ENCODE measurements around the gene UBE2QL1. TPM values are rescaled to one million over a fixed set of nuclear protein-coding genes. Genes with fewer than 3 reads are reported as not detected.

Gene UBE2QL1
- total RNA-seq, 2 experiments from 2014 or later: not detected

GRCh38 chr5:6449465-6450158 is 953 bp downstream of the UBE2QL1 start:
- ATAC-seq: no peak
- ChIA-PET CTCF (interaction anchor here (0.8 kb wide), 1 partner anchor 158 kb away, joined by 3 read pairs; no protein-coding TSS in a partner anchor), POLR2A (no interaction called here)
- Mint-ChIP-seq H3K36me3 (ENCODE audit: low read depth) (no peaks in the 10 kb centered on the region), H3K27ac (no peak overlapping the region), H3K4me3 (peak overlapping the region; percentile 39), H3K9me3 (ENCODE audit: insufficient read depth) (no peaks in the 10 kb centered on the region), H3K27me3 (ENCODE audit: low read depth) (peaks cover 44% of the 10 kb centered on the region), H3K4me1 (ENCODE audit: low read depth) (peaks cover 2% of the 10 kb centered on the region)
- DNase-seq: no peak

DNA sequence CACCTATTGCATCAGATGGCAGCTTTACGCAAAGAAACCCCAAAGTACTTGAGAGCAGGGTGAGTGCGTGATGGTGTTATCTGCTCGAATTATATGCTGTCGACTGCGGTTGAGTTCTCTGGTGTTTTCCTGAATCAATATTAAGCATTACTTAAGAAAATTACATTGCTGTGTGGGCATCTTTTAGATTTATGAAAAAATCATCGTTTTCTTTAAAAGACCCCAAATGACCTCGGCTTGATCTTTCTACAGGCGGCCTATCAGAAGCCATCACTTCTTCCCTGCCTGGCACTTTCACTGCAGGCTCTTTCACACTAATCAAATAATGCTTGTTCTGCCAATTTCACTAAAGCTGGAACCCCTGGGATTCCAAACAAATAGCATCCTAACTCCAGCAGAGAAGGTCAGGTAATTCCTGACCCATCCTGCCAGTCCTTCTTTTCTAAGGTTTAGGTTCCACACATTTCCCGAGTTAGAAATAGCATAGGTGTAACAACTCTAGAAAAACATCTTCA is 1.7 kb downstream of the UBE2QL1 start:
- H3K36me3 Mint-ChIP-seq (ENCODE audit: low read depth): no peaks in the 10 kb centered on the region
- peaks cover 42% of the 10 kb centered on the region for H3K27me3 Mint-ChIP-seq (ENCODE audit: low read depth)
- DNase-seq (no peak), ATAC-seq (no peak)
- no peak overlapping the region for H3K27ac Mint-ChIP-seq
- CTCF ChIA-PET: no interaction called here
- H3K9me3 Mint-ChIP-seq (ENCODE audit: insufficient read depth): no peaks in the 10 kb centered on the region
- H3K4me3 Mint-ChIP-seq: no peak overlapping the region
- H3K4me1 Mint-ChIP-seq (ENCODE audit: low read depth): peaks cover 2% of the 10 kb centered on the region
- POLR2A ChIA-PET: no interaction called here

DNA sequence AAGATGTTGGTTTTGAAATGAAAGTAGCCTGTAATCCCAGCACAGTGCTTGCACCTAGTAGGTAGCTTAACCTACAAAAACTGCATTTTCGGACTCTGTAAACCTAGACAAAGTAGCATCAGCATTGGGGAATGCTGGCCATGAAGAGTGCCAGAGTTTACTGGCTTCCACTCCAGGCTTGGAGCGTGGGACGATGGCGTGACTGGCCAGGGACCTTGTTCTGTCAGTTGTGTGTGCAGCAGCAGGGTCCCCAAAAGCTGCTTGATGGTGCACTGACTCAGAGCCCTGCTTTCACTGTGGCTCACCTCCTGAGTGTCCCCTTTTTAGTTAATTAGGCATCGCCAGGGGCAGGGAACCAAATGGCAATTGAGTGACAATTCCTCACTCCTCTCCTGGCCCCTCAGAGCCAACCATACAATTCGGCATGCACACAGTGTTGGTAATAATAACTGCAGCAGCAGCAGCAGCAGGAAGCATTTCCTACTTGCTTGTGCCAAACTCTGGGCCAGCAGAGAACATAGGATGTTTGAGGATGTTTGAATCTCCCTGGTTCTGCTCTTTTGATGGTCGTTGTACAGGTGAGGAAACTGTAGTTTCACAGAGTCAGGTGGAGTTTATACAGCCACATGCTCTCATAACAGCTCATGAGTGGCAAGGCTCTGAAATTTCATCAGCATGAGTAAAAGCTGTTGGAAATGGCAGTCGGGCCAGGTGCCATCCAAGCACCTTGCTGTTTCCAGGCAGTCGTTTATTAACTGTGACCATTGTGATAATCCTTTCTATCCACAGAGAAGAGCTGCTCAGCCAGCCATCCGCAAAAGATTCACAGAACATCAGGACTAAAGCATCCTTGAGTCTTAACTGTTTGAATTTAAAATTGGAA is 4.2 kb downstream of the UBE2QL1 start:
- Mint-ChIP-seq H3K4me3 (no peak overlapping the region), H3K9me3 (ENCODE audit: insufficient read depth) (no peaks in the 10 kb centered on the region), H3K27me3 (ENCODE audit: low read depth) (peaks cover 41% of the 10 kb centered on the region), H3K36me3 (ENCODE audit: low read depth) (no peaks in the 10 kb centered on the region), H3K27ac (no peak overlapping the region), H3K4me1 (ENCODE audit: low read depth) (peaks cover 2% of the 10 kb centered on the region)
- no peak for DNase-seq
- ChIA-PET POLR2A (interaction anchor here (1.0 kb wide), 1 partner anchor 16 kb away, joined by 3 read pairs; no protein-coding TSS in a partner anchor), CTCF (no interaction called here)
- ATAC-seq: no peak

GRCh38 chr5:6453937-6454560 is 5.4 kb downstream of the UBE2QL1 start:
- no peak overlapping the region for H3K27ac Mint-ChIP-seq
- ATAC-seq: no peak
- no peaks in the 10 kb centered on the region for H3K36me3 Mint-ChIP-seq (ENCODE audit: low read depth)
- ChIA-PET POLR2A (no interaction called here), CTCF (no interaction called here)
- no peak for DNase-seq
- peaks cover 38% of the 10 kb centered on the region for H3K27me3 Mint-ChIP-seq (ENCODE audit: low read depth)
- no peaks in the 10 kb centered on the region for H3K9me3 Mint-ChIP-seq (ENCODE audit: insufficient read depth)
- H3K4me1 Mint-ChIP-seq (ENCODE audit: low read depth): peaks cover 2% of the 10 kb centered on the region
- H3K4me3 Mint-ChIP-seq: no peak overlapping the region

GRCh38 chr5:6454628-6455053 is 6.0 kb downstream of the UBE2QL1 start:
- Mint-ChIP-seq H3K27me3 (ENCODE audit: low read depth) (peaks cover 33% of the 10 kb centered on the region), H3K36me3 (ENCODE audit: low read depth) (no peaks in the 10 kb centered on the region), H3K4me3 (no peak overlapping the region), H3K4me1 (ENCODE audit: low read depth) (no peaks in the 10 kb centered on the region), H3K9me3 (ENCODE audit: insufficient read depth) (no peaks in the 10 kb centered on the region), H3K27ac (no peak overlapping the region)
- ChIA-PET CTCF (no interaction called here), POLR2A (no interaction called here)
- ATAC-seq (no peak), DNase-seq (no peak)

GRCh38 chr5:6455571-6456200 is 7.0 kb downstream of the UBE2QL1 start:
- peaks cover 23% of the 10 kb centered on the region for H3K27me3 Mint-ChIP-seq (ENCODE audit: low read depth)
- CTCF ChIA-PET: no interaction called here
- no peaks in the 10 kb centered on the region for H3K36me3 Mint-ChIP-seq (ENCODE audit: low read depth)
- ATAC-seq (no peak), DNase-seq (no peak)
- H3K4me1 Mint-ChIP-seq (ENCODE audit: low read depth): no peaks in the 10 kb centered on the region
- POLR2A ChIA-PET: no interaction called here
- H3K4me3 Mint-ChIP-seq: no peak overlapping the region
- no peaks in the 10 kb centered on the region for H3K9me3 Mint-ChIP-seq (ENCODE audit: insufficient read depth)
- H3K27ac Mint-ChIP-seq: no peak overlapping the region

DNA sequence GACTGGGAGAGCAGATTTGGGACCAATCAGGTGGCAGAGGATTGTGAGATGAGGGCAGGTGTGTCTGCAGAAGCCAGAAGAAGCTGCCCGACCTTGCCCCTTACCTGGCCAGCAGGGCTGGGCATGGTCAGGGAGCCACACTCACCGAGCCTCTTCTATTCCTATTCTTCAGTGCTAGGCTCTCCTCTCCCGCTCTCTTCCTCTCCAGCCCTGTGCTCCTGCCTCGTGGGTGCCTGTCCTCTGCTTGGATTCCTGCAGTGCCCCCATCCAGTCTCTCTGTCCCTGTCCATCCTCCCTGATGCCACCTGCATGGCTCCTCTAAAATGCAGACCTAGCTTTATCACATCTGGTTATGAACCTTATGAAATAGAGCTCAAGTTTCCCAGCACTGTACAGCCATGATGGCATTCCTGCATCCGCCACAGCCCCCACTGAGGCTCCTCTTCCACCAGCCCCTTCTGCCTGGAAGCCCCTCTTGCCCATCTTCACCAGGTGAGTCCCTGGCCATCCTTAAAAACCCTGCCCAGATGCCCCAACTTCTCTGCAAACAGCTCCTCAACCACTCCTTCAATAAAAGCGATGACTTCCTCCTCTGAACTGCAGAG is 8.2 kb downstream of the UBE2QL1 start:
- CTCF ChIA-PET: no interaction called here
- Mint-ChIP-seq H3K4me3 (no peak overlapping the region), H3K36me3 (ENCODE audit: low read depth) (no peaks in the 10 kb centered on the region), H3K9me3 (ENCODE audit: insufficient read depth) (no peaks in the 10 kb centered on the region), H3K27me3 (ENCODE audit: low read depth) (peaks cover 13% of the 10 kb centered on the region), H3K4me1 (ENCODE audit: low read depth) (no peaks in the 10 kb centered on the region), H3K27ac (no peak overlapping the region)
- POLR2A ChIA-PET: interaction anchor here (0.7 kb wide), 1 partner anchor 280 kb away, joined by 3 read pairs; no protein-coding TSS in a partner anchor
- DNase-seq: no peak
- no peak for ATAC-seq

DNA sequence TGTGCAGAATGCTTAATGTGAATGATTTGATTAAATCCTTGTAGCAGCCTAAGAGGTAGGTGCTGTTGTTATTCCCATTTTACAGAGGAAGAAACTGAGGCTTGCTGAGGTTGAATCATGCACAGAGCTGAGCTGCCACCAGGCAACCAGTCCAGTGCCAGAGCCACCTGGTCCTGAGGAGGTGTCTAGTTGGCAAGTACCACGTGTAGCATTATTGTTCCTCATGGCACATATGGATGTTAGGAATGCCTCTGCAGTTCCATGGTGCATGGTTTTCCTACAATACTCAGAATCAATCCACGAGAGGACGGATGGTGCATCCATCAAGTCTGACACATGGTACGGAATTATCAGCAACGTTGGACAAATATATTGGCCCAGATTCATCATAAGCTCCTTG is 8.9 kb downstream of the UBE2QL1 start:
- Mint-ChIP-seq H3K36me3 (ENCODE audit: low read depth) (no peaks in the 10 kb centered on the region), H3K4me3 (no peak overlapping the region), H3K27me3 (ENCODE audit: low read depth) (peaks cover 12% of the 10 kb centered on the region), H3K27ac (no peak overlapping the region), H3K4me1 (ENCODE audit: low read depth) (no peaks in the 10 kb centered on the region), H3K9me3 (ENCODE audit: insufficient read depth) (no peaks in the 10 kb centered on the region)
- ChIA-PET POLR2A (no interaction called here), CTCF (no interaction called here)
- DNase-seq: no peak
- ATAC-seq: no peak

GRCh38 chr5:6458833-6459232 is 10.2 kb downstream of the UBE2QL1 start:
- no peaks in the 10 kb centered on the region for H3K9me3 Mint-ChIP-seq (ENCODE audit: insufficient read depth)
- peaks cover 9% of the 10 kb centered on the region for H3K27me3 Mint-ChIP-seq (ENCODE audit: low read depth)
- POLR2A ChIA-PET: no interaction called here
- no peaks in the 10 kb centered on the region for H3K36me3 Mint-ChIP-seq (ENCODE audit: low read depth)
- CTCF ChIA-PET: no interaction called here
- H3K4me3 Mint-ChIP-seq: no peak overlapping the region
- no peak overlapping the region for H3K27ac Mint-ChIP-seq
- no peak for ATAC-seq
- H3K4me1 Mint-ChIP-seq (ENCODE audit: low read depth): no peaks in the 10 kb centered on the region
- no peak for DNase-seq

- Mint-ChIP-seq H3K4me3 (no peak overlapping the region), H3K27me3 (ENCODE audit: low read depth) (peaks cover 6% of the 10 kb centered on the region), H3K27ac (no peak overlapping the region), H3K9me3 (ENCODE audit: insufficient read depth) (no peaks in the 10 kb centered on the region), H3K36me3 (ENCODE audit: low read depth) (no peaks in the 10 kb centered on the region), H3K4me1 (ENCODE audit: low read depth) (no peaks in the 10 kb centered on the region)
- DNase-seq (no peak), ATAC-seq (no peak)
- CTCF ChIA-PET: no interaction called here
- POLR2A ChIA-PET: no interaction called here
Measured at GRCh38 chr5:6459896-6460295, 11.2 kb downstream of the UBE2QL1 start.

- no peaks in the 10 kb centered on the region for H3K36me3 Mint-ChIP-seq (ENCODE audit: low read depth)
- H3K27ac Mint-ChIP-seq: no peak overlapping the region
- ChIA-PET POLR2A (no interaction called here), CTCF (no interaction called here)
- peaks cover 9% of the 10 kb centered on the region for H3K27me3 Mint-ChIP-seq (ENCODE audit: low read depth)
- DNase-seq: no peak
- ATAC-seq: no peak
- H3K9me3 Mint-ChIP-seq (ENCODE audit: insufficient read depth): no peaks in the 10 kb centered on the region
- H3K4me1 Mint-ChIP-seq (ENCODE audit: low read depth): no peaks in the 10 kb centered on the region
- H3K4me3 Mint-ChIP-seq: no peak overlapping the region
Measured at GRCh38 chr5:6461006-6461405, 12.3 kb downstream of the UBE2QL1 start.
